OCI-LY3 (cell line): Measurements from ENCODE around the gene FBXO30.

Experiments used
- H2AFZ ChIP-seq: fragments of 200-600, 300-600 bp; shearing (Covaris generic); 2 replicates; pipeline ENCODE4 v1.6.0; 2014; ENCODE audit warnings: antibody characterized with exemption, low read depth, low read length
- H3K27ac ChIP-seq: fragments of 200-600, 300-600 bp; sonication (generic); 2 replicates; pipeline ENCODE4 v1.5.1; 2014; ENCODE audit warnings: mild to moderate bottlenecking, low read length, moderate library complexity, mixed read lengths
- H3K27me3 ChIP-seq: fragments of 200-600, 300-600 bp; sonication (generic); 2 replicates; pipeline ENCODE4 v1.6.1; 2014; ENCODE audit warnings: low read depth, low read length, mixed read lengths
- H3K36me3 ChIP-seq: fragments of 200-600, 300-600 bp; sonication (generic); replicated peaks from 2 replicates; pipeline ENCODE3; 2014; ENCODE audit warnings: low read depth, low read length, mixed read lengths
- H3K4me1 ChIP-seq: fragments of 300-600, 200-600 bp; sonication (generic); 2 replicates; pipeline ENCODE4 v1.6.1; 2014; ENCODE audit warnings: low read length, mixed read lengths
- H3K4me2 ChIP-seq: fragments of 200-600, 300-600 bp; sonication (generic); 2 replicates; pipeline ENCODE4 v1.6.1; 2014; ENCODE audit warnings: low read length, mixed read lengths
- H3K4me3 ChIP-seq: fragments of 300-600, 200-600 bp; sonication (generic); 2 replicates; pipeline ENCODE4 v1.5.1; 2014; ENCODE audit warnings: antibody characterized with exemption, mild to moderate bottlenecking, low read length, moderate library complexity
- H3K79me2 ChIP-seq: fragments of 300-600, 200-600 bp; shearing (Covaris generic); 2 replicates; pipeline ENCODE4 v1.6.1; 2014; ENCODE audit warnings: mild to moderate bottlenecking, low read length, mixed read lengths
- H3K9ac ChIP-seq: fragments of 300-600, 200-600 bp; shearing (Covaris generic); 2 replicates; pipeline ENCODE4 v1.6.0; 2014; ENCODE audit warnings: mild to moderate bottlenecking, low read length, moderate library complexity
- H3K9me3 ChIP-seq: fragments of 200-600, 300-600 bp; shearing (Covaris generic); 2 replicates; pipeline ENCODE4 v1.6.1; 2014; ENCODE audit warnings: low read length, mixed read lengths; ENCODE audit not compliant: insufficient read depth
- H4K20me1 ChIP-seq: fragments of 200-600, 300-600 bp; sonication (generic); 2 replicates; pipeline ENCODE4 v1.6.1; 2016; ENCODE audit warnings: low read length, mixed read lengths; ENCODE audit not compliant: insufficient read depth
- CTCF ChIP-seq: fragments of 200-600, 300-600 bp; sonication (generic); IDR thresholded peaks from 2 replicates; pipeline ENCODE4 v1.5.1; 2014; ENCODE audit warnings: antibody characterized with exemption, low read length, low read depth
- EZH2phosphoT487 ChIP-seq: fragments of 200-600 bp; shearing (Covaris generic); IDR thresholded peaks from 2 replicates; pipeline ENCODE4 v1.6.1; 2018; ENCODE audit warnings: antibody characterized with exemption, mixed run types, low read depth

Gene FBXO30

DNA sequence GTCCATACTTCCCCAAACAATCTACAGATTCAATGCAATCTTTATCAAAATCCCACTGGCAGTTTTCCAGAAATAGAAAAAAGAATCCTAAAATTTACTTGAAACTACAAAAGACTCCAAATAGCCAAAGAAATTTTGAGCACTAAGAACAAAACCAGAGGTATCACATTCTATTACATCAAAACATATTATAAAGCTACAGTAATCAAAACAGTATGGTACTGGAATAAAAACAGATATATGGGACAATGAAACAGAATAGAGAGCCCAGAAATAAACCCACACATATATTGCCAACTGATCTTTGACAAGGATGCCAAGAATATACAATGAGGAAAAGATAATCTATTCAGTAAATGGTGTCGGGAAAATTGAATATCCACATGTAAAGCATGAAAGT lies 46.0 kb upstream of the FBXO30 start:
- H3K27me3 ChIP-seq, result no peaks in the 10 kb centered on the region
- H3K9me3 ChIP-seq, result no peaks in the 10 kb centered on the region
- H3K36me3 ChIP-seq, result no peaks in the 10 kb centered on the region
- no peak overlapping the region for H3K4me2 ChIP-seq
- TF ChIP-seq EZH2phosphoT487, result no peak
- TF ChIP-seq CTCF, result no peak
- H4K20me1 ChIP-seq, result no peaks in the 10 kb centered on the region
- no peak overlapping the region for H3K27ac ChIP-seq
- no peak overlapping the region for H2AFZ ChIP-seq
- H3K9ac ChIP-seq, result no peak overlapping the region
- H3K4me1 ChIP-seq, result peaks cover 23% of the 10 kb centered on the region
- H3K79me2 ChIP-seq, result no peaks in the 10 kb centered on the region
- no peak overlapping the region for H3K4me3 ChIP-seq

DNA sequence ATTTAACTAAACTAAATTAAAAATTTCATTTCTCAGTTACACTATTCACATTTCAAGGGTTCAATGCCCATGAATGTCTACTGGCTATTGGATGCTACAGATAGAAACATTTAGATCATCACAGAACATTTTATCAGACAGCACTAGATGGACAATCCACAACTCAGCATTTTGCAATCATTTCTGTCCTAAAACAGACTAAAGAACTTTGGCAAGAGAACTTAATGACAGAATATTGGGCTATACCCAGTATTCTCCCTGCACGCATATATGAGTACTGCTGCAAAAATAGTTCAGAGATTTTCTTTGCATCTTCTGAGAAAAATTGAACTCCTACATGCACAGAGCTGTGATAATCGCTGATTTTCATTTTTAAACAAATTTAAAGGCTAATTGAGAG lies 36.1 kb upstream of the FBXO30 start:
- Histone ChIP-seq H3K27ac (no peak overlapping the region), H3K4me2 (no peak overlapping the region), H4K20me1 (no peaks in the 10 kb centered on the region), H3K9ac (no peak overlapping the region), H3K4me1 (no peaks in the 10 kb centered on the region), H3K79me2 (no peaks in the 10 kb centered on the region), H3K27me3 (no peaks in the 10 kb centered on the region), H2AFZ (no peak overlapping the region), H3K4me3 (no peak overlapping the region), H3K9me3 (no peaks in the 10 kb centered on the region), H3K36me3 (no peaks in the 10 kb centered on the region)
- TF ChIP-seq EZH2phosphoT487, result no peak
- TF ChIP-seq CTCF, result no peak

- Histone ChIP-seq H3K27me3 (no peaks in the 10 kb centered on the region), H4K20me1 (no peaks in the 10 kb centered on the region), H3K9me3 (no peaks in the 10 kb centered on the region), H3K9ac (no peak overlapping the region), H2AFZ (no peak overlapping the region), H3K4me2 (no peak overlapping the region), H3K79me2 (no peaks in the 10 kb centered on the region), H3K36me3 (no peaks in the 10 kb centered on the region), H3K4me3 (no peak overlapping the region), H3K27ac (no peak overlapping the region), H3K4me1 (no peaks in the 10 kb centered on the region)
- TF ChIP-seq EZH2phosphoT487 (no peak), CTCF (no peak)
Measured at GRCh38 chr6:145848541-145848940, 33.9 kb upstream of the FBXO30 start.

- Histone ChIP-seq H3K27me3 (no peaks in the 10 kb centered on the region), H3K4me3 (no peak overlapping the region), H3K36me3 (no peaks in the 10 kb centered on the region), H3K79me2 (no peaks in the 10 kb centered on the region), H3K4me2 (no peak overlapping the region), H3K9ac (no peak overlapping the region), H2AFZ (no peak overlapping the region), H3K9me3 (no peaks in the 10 kb centered on the region), H3K4me1 (no peaks in the 10 kb centered on the region), H4K20me1 (no peaks in the 10 kb centered on the region), H3K27ac (no peak overlapping the region)
- TF ChIP-seq EZH2phosphoT487, result no peak
- TF ChIP-seq CTCF, result no peak
Measured at GRCh38 chr6:145845557-145845956, 31.0 kb upstream of the FBXO30 start.
